A673 (cell line): ENCODE measurements around the gene SPSB1.

Experiments used
- EZH2 ChIP-seq: fragments of 200-600 bp; sonication (generic); IDR thresholded peaks from 2 replicates; pipeline ENCODE4 v1.6.1; 2017; ENCODE audit warnings: borderline replicate concordance, low read depth, mild to moderate bottlenecking, mixed read lengths, antibody characterized with exemption, low read length; ENCODE audit not compliant: poor library complexity, severe bottlenecking
- TF ChIP-seq, protein P1 (sequence below): fragments of 300-800, 200-600 bp; sonication (generic); conservative IDR thresholded peaks from 2 replicates; pipeline ENCODE4 v1.5.1; 2017; ENCODE audit warnings: low read depth, mild to moderate bottlenecking, antibody characterized with exemption, low read length, moderate library complexity, mixed read lengths

DNA sequence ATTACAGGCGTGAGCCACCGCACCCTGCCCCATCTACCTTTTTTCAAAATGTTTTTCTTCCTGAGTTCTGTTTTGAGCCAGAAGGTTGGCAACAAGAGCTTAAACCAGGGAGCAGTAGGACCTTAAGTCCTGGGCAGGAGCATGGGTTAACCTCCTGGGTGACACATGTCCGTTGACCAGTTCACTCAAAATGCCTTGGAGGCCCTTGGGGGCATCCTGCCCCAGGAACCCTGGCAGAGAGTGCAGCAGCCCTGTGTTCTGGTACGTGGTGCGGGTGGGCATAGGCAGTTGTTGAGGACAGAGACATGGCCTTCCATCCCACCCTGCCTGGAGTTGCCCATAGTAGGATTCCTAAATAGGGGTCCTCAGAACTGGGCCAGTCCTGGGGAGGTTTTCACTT, 46.5 kb upstream of the SPSB1 start:
- TF ChIP-seq, protein P1, sequence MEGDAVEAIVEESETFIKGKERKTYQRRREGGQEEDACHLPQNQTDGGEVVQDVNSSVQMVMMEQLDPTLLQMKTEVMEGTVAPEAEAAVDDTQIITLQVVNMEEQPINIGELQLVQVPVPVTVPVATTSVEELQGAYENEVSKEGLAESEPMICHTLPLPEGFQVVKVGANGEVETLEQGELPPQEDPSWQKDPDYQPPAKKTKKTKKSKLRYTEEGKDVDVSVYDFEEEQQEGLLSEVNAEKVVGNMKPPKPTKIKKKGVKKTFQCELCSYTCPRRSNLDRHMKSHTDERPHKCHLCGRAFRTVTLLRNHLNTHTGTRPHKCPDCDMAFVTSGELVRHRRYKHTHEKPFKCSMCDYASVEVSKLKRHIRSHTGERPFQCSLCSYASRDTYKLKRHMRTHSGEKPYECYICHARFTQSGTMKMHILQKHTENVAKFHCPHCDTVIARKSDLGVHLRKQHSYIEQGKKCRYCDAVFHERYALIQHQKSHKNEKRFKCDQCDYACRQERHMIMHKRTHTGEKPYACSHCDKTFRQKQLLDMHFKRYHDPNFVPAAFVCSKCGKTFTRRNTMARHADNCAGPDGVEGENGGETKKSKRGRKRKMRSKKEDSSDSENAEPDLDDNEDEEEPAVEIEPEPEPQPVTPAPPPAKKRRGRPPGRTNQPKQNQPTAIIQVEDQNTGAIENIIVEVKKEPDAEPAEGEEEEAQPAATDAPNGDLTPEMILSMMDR, result no peak
- TF ChIP-seq EZH2, result no peak
